GM23338 (cell line): ENCODE results near the gene BPI. TPM values are rescaled to one million over a fixed set of nuclear protein-coding genes. Genes with fewer than 3 reads are reported as not detected.

Source experiments
- EZH2 ChIP-seq: fragments of 200-600 bp; sonication (generic); IDR thresholded peaks from one replicate; pipeline ENCODE4 v1.8.0; 2017; ENCODE audit warnings: antibody characterized with exemption, mild to moderate bottlenecking, low read depth; ENCODE audit not compliant: unreplicated experiment
- JUNB ChIP-seq: IDR thresholded peaks from one replicate; pipeline ENCODE4 v1.6.1; 2016; ENCODE audit warnings: antibody characterized with exemption; ENCODE audit not compliant: unreplicated experiment
- ZNF331 ChIP-seq: fragments of 250-450 bp; sonication (Bioruptor Pico); IDR thresholded peaks from 2 replicates; pipeline ENCODE4 v1.5.0; 2020; ENCODE audit warnings: low read depth, mild to moderate bottlenecking, moderate library complexity
- polyA plus RNA-seq: library from polyadenylated mRNA; unstranded; fragments of >200 nt; fragmentation: Nextera tagmentation; extraction: Ambion mirVana; gene quantifications from 2 replicates; pipeline ENCODE4 v1.2.1, GENCODE V29; 2016
- total RNA-seq: library from RNA; depleted of rRNA; stranded (reverse); fragments of >200 nt; shearing (Covaris generic); gene quantifications from 2 replicates; pipeline ENCODE4 v1.2.3, GENCODE V29; 2014
- TF ChIP-seq, protein P1 (sequence below): fragments of 250-450 bp; sonication (Bioruptor Pico); IDR thresholded peaks from 2 replicates; pipeline ENCODE4 v1.5.0; 2020; ENCODE audit warnings: mild to moderate bottlenecking, moderate library complexity
- TF ChIP-seq, protein P2 (sequence below), 2 experiments: fragments of 200-600 bp in 1 of 2; sonication (generic) in 1 of 2; conservative IDR thresholded peaks; 2 replicates each; pipeline versions ENCODE4 v1.5.1 to v1.6.1; 2016 to 2017; ENCODE audit warnings: antibody characterized with exemption in 2 of 2, low read depth in 2 of 2, mild to moderate bottlenecking in 2 of 2, moderate library complexity in 1 of 2

The BPI gene
- total and polyA plus RNA-seq, 2 experiments from 2014 or later: not detected

DNA sequence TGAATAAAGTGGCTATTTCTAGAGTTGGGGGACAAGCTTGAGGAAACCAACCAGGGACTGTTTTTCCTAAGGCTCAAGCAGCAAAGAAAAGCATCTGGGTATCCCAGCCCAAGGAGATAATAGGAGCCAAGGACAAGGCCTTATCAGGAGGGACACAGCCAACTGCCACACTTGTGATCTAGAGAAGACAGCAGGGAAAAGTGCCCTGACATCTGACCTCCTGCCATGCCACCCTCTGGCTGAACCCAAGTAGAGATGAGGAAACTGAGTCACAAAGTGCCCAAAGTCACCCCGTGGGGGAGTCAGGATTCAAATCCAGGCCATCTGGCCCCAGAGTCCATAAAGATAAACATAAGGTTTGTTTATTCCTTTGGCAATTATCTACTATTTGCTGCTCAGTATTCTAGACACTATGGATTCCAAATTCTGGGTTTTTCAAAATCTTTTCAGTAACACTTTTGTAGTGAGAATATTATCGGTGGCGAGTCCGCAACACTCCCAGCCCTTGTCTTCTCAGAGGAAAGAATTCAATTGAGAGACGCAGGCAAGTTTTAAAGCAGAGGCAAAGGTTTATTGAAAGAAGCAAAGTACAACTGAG is 38.9 kb downstream of the BPI start (continued):
- TF ChIP-seq, protein P1, sequence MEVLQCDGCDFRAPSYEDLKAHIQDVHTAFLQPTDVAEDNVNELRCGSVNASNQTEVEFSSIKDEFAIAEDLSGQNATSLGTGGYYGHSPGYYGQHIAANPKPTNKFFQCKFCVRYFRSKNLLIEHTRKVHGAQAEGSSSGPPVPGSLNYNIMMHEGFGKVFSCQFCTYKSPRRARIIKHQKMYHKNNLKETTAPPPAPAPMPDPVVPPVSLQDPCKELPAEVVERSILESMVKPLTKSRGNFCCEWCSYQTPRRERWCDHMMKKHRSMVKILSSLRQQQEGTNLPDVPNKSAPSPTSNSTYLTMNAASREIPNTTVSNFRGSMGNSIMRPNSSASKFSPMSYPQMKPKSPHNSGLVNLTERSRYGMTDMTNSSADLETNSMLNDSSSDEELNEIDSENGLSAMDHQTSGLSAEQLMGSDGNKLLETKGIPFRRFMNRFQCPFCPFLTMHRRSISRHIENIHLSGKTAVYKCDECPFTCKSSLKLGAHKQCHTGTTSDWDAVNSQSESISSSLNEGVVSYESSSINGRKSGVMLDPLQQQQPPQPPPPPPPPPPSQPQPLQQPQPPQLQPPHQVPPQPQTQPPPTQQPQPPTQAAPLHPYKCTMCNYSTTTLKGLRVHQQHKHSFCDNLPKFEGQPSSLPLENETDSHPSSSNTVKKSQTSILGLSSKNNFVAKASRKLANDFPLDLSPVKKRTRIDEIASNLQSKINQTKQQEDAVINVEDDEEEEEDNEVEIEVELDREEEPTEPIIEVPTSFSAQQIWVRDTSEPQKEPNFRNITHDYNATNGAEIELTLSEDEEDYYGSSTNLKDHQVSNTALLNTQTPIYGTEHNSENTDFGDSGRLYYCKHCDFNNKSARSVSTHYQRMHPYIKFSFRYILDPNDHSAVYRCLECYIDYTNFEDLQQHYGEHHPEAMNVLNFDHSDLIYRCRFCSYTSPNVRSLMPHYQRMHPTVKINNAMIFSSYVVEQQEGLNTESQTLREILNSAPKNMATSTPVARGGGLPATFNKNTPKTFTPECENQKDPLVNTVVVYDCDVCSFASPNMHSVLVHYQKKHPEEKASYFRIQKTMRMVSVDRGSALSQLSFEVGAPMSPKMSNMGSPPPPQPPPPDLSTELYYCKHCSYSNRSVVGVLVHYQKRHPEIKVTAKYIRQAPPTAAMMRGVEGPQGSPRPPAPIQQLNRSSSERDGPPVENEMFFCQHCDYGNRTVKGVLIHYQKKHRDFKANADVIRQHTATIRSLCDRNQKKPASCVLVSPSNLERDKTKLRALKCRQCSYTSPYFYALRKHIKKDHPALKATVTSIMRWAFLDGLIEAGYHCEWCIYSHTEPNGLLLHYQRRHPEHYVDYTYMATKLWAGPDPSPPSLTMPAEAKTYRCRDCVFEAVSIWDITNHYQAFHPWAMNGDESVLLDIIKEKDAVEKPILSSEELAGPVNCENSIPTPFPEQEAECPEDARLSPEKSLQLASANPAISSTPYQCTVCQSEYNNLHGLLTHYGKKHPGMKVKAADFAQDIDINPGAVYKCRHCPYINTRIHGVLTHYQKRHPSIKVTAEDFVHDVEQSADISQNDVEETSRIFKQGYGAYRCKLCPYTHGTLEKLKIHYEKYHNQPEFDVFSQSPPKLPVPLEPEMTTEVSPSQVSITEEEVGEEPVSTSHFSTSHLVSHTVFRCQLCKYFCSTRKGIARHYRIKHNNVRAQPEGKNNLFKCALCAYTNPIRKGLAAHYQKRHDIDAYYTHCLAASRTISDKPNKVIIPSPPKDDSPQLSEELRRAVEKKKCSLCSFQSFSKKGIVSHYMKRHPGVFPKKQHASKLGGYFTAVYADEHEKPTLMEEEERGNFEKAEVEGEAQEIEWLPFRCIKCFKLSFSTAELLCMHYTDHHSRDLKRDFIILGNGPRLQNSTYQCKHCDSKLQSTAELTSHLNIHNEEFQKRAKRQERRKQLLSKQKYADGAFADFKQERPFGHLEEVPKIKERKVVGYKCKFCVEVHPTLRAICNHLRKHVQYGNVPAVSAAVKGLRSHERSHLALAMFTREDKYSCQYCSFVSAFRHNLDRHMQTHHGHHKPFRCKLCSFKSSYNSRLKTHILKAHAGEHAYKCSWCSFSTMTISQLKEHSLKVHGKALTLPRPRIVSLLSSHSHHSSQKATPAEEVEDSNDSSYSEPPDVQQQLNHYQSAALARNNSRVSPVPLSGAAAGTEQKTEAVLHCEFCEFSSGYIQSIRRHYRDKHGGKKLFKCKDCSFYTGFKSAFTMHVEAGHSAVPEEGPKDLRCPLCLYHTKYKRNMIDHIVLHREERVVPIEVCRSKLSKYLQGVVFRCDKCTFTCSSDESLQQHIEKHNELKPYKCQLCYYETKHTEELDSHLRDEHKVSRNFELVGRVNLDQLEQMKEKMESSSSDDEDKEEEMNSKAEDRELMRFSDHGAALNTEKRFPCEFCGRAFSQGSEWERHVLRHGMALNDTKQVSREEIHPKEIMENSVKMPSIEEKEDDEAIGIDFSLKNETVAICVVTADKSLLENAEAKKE (CRISPR knock-in tag): no peak
- TF ChIP-seq EZH2 (no peak), JUNB (no peak), ZNF331 (CRISPR knock-in tag) (no peak)
- TF ChIP-seq, protein P2, sequence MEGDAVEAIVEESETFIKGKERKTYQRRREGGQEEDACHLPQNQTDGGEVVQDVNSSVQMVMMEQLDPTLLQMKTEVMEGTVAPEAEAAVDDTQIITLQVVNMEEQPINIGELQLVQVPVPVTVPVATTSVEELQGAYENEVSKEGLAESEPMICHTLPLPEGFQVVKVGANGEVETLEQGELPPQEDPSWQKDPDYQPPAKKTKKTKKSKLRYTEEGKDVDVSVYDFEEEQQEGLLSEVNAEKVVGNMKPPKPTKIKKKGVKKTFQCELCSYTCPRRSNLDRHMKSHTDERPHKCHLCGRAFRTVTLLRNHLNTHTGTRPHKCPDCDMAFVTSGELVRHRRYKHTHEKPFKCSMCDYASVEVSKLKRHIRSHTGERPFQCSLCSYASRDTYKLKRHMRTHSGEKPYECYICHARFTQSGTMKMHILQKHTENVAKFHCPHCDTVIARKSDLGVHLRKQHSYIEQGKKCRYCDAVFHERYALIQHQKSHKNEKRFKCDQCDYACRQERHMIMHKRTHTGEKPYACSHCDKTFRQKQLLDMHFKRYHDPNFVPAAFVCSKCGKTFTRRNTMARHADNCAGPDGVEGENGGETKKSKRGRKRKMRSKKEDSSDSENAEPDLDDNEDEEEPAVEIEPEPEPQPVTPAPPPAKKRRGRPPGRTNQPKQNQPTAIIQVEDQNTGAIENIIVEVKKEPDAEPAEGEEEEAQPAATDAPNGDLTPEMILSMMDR (conservative IDR thresholded peaks at IDR 0.05; ENCODE audit: low read depth in 2 of 2): no peak
